Panc1 (cell line): ENCODE data around the gene MID2.

ENCODE experiments used
- POLR2AphosphoS5 ChIP-seq: IDR thresholded peaks from 2 replicates; pipeline ENCODE4 v1.6.1; 2012; ENCODE audit warnings: mild to moderate bottlenecking, low read depth, low read length, moderate library complexity
- TF ChIP-seq, protein P1 (sequence below): fragments of 450-650 bp; IDR thresholded peaks from 2 replicates; pipeline ENCODE4 v1.5.1; 2017; ENCODE audit warnings: mild to moderate bottlenecking
- TF ChIP-seq, protein P2 (sequence below), 2 experiments: IDR thresholded peaks; 2 replicates each; pipeline ENCODE4 v1.6.1; 2011 to 2012; ENCODE audit warnings: low read depth in 2 of 2, control low read depth in 1 of 2, low read length in 1 of 2, mild to moderate bottlenecking in 1 of 2, moderate library complexity in 1 of 2; ENCODE audit not compliant: insufficient read depth in 1 of 2

DNA sequence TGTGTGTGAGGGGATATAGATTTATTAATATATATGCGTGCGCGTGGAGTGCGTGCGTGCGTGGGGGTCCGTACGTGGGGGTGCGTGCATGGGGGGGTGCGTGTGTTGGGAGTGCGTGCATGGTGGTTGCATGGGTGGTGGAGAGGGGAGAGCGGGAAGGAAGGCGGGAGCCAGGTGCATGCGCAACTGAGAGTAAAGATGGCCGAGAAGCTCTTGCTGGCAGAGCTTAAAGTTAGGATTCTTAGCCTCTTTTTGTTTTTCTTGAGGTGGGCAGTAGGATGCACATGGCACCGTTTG is 110.7 kb downstream of the MID2 start:
- TF ChIP-seq, protein P1, sequence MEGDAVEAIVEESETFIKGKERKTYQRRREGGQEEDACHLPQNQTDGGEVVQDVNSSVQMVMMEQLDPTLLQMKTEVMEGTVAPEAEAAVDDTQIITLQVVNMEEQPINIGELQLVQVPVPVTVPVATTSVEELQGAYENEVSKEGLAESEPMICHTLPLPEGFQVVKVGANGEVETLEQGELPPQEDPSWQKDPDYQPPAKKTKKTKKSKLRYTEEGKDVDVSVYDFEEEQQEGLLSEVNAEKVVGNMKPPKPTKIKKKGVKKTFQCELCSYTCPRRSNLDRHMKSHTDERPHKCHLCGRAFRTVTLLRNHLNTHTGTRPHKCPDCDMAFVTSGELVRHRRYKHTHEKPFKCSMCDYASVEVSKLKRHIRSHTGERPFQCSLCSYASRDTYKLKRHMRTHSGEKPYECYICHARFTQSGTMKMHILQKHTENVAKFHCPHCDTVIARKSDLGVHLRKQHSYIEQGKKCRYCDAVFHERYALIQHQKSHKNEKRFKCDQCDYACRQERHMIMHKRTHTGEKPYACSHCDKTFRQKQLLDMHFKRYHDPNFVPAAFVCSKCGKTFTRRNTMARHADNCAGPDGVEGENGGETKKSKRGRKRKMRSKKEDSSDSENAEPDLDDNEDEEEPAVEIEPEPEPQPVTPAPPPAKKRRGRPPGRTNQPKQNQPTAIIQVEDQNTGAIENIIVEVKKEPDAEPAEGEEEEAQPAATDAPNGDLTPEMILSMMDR: no peak
- TF ChIP-seq POLR2AphosphoS5: no peak
- TF ChIP-seq, protein P2, sequence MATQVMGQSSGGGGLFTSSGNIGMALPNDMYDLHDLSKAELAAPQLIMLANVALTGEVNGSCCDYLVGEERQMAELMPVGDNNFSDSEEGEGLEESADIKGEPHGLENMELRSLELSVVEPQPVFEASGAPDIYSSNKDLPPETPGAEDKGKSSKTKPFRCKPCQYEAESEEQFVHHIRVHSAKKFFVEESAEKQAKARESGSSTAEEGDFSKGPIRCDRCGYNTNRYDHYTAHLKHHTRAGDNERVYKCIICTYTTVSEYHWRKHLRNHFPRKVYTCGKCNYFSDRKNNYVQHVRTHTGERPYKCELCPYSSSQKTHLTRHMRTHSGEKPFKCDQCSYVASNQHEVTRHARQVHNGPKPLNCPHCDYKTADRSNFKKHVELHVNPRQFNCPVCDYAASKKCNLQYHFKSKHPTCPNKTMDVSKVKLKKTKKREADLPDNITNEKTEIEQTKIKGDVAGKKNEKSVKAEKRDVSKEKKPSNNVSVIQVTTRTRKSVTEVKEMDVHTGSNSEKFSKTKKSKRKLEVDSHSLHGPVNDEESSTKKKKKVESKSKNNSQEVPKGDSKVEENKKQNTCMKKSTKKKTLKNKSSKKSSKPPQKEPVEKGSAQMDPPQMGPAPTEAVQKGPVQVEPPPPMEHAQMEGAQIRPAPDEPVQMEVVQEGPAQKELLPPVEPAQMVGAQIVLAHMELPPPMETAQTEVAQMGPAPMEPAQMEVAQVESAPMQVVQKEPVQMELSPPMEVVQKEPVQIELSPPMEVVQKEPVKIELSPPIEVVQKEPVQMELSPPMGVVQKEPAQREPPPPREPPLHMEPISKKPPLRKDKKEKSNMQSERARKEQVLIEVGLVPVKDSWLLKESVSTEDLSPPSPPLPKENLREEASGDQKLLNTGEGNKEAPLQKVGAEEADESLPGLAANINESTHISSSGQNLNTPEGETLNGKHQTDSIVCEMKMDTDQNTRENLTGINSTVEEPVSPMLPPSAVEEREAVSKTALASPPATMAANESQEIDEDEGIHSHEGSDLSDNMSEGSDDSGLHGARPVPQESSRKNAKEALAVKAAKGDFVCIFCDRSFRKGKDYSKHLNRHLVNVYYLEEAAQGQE (IDR thresholded peaks at IDR 0.05; ENCODE audit: insufficient read depth in 1 of 2, low read depth in 2 of 2, low read length in 1 of 2): no peak
